CD4-positive, alpha-beta T cell treated with Interleukin-17A for 1 hour (primary cell): ENCODE data around the gene PCYOX1L.

Experiments used
- DNase-seq: peaks from one replicate; pipeline ENCODE4 v3.0.0-alpha.2; 2020

Gene PCYOX1L

GRCh38 chr5:149409268-149409948 lies 51.6 kb downstream of the PCYOX1L start:
- DNase-seq: no peak

DNA sequence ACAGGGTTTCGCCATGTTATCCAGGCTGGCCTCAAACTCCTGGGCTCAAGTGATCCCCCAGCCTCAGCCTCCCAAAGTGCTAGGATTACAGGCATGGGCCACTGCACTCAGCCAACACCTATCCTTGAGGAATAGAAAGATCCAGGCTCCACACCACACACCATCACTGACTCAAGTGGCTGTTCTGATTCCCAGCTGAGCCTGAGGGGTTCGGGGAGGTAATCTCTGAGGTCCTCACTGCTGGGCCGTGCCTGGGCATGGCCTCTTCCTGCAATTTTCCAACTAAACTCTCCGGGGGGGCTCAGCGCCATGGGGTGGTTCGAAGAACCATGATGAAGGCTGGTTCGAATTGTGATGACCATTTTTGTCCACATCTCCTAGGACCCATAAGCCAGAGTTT lies 52.2 kb downstream of the PCYOX1L start:
- DNase-seq: no peak

GRCh38 chr5:149410721-149411432 lies 53.0 kb downstream of the PCYOX1L start:
- no peak for DNase-seq

DNA sequence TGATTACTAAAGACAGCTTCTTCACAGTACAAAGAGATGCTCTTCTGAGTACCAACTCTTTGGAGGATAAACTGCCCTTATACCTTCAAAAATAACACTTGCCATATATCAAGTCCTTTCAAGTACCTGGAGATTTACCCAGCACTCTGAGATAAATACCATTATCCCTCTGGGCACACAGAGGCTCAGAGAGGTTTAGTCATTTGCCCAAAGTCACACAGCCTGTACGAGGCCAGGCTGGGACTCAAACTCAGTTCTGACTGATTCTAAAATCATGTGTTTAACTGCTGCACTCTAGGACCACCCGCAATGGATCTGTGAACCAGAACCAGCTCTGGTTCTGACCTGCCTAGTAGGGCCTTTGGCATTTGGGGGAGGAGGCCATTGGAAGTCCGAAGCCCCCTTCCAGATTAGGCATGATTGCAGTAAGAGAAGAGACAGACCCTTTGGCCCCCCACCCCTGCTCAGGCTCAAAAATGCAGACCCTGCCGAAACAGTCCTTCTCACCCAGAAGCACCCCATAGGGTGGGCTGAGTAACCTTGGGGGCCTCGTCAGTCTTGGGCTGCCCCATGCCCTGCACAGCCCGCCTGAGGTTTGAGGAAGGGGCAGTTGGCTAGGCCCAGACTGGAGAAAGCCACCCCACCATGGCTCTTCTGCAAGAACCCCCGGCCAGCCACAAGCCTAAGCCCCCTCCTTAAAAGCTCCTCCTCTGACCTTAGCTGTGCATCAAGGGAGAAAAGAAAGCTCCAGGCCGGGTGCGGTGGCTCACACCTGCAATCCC lies 54.1 kb downstream of the PCYOX1L start:
- DNase-seq: no peak

GRCh38 chr5:149412783-149413476 lies 55.1 kb downstream of the PCYOX1L start:
- DNase-seq: no peak

DNA sequence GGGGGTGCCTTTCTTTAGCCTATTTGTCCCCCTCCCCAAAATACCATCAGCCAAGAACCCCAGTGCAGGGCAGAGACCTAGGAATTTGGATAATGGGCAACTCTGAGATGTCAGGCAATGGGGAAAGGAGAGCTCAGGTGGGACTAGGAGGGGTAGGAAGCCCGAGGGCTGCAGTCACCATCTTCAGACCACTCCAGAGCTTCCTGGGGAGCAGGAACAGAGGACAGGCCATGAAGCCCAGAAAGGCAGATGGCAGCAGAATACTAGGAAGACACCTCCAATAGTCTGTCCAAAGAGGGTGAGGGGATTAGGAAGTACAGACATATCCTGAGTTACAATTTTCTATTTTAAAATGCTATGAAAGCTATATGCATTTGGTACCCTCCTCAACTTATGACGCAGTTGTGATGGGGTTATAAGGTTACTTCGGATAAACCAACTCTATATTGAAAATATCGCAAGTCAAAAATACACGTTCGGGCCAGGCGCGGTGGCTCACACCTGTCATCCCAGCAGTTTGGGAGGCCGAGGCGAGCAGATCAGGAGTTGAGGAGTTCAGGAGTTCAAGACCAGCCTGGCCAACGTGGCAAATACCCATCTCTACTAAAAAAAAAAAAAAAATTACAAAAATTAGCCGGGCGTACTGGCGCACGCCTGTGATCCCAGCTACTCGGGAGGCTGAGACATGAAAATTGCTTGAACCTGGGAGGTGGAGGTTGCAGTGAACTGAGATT lies 55.8 kb downstream of the PCYOX1L start:
- DNase-seq: no peak

GRCh38 chr5:149414405-149415065 lies 56.7 kb downstream of the PCYOX1L start:
- no peak for DNase-seq

- no peak for DNase-seq
Measured at GRCh38 chr5:149415066-149415967, 57.5 kb downstream of the PCYOX1L start.

DNA sequence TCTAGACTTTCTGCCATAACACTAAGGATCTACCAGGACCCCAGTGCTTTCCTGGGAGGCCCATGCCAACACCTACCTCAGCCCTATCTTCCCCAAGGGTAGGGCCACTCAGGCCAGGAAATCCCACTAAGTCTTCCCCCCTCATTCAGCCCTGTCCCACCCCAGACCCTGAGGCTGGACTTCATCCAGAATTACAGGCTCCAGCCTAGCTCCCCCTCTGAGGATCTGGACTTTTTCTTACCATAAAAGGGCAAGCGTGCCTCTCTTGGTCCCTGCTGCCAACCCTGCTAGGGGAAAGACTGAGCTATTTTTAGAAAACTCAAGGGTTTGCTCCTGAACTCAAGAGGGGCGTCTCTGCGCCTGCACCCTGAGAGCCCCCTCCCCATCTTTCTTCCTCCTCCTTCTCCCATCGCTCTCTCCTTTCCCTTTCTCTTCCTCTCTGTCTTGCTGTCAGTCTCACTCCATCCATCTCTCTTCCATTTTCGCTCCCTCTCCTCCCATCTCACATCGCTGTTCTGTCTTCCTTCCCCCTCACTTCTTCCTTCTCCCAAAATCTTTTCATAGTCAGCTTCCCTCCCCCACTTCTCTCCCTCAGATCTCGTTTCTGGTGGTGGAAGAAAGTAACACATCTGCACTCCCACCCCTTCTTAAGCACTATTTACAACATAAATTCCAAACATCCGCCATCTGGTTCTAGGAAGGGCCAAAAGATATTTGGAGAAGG lies 59.3 kb downstream of the PCYOX1L start:
- no peak for DNase-seq

- no peak for DNase-seq
Measured at GRCh38 chr5:149417711-149418368, 60.0 kb downstream of the PCYOX1L start.

DNA sequence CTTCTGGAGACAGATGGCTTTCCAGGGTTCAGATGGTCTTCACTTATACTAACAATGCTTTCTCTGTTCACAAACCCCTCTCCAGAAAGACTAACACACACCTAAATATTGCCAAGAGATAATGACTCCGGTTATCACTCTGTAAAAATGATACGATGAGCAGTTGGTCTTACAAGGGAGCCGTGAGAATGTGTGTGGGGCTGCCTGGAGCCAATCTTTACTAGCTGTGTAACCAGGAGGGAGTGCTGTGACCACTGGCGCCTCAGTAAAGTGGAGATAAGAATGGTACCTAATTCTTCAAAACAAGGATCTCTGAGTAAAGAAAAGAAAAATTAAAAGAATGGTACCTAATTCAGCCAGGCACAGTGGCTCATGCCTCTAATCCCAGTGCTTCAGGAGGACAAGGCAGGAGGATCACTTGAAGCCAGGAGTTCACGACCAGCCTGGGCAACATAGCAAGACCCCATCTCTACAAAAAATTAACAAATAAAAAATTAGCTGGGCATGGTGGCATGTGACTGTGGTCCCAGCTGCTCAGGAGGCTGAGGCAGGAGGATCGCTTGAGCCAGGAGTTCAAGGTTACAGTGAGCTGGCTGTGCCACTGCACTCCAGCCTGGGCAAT lies 61.2 kb downstream of the PCYOX1L start:
- DNase-seq: no peak
